Gastrocnemius medialis (tissue), 4 donors: ENCODE results near the gene PLXNA3. TPM values are rescaled to one million over a fixed set of nuclear protein-coding genes. Genes with fewer than 3 reads are reported as not detected.

ENCODE experiments used
- ATAC-seq, 2 donors: fragments of 150-250 bp; one replicate each; pipeline ENCODE4 v1.9.1; 2016
- DNase-seq, 2 donors: peaks; one replicate each; pipeline ENCODE4 v3.0.0-alpha.2; 2019
- H3K27ac ChIP-seq, 4 donors: fragments of 200-600 bp; sonication (generic); 1 replicate in 1 of 4; 2 replicates in 3 of 4; pipeline ENCODE4 v1.5.1; 2016 to 2018; ENCODE audit warnings: mild to moderate bottlenecking in 2 of 4, moderate library complexity in 1 of 4
- H3K27me3 ChIP-seq, 3 donors: fragments of 200-600 bp; sonication (generic) in 2 of 3; 1 replicate in 1 of 3; 2 replicates in 2 of 3; pipeline versions ENCODE4 v1.5.1 to v1.6.0; 2016 to 2019; ENCODE audit warnings: mild to moderate bottlenecking in 1 of 3, moderate library complexity in 1 of 3
- H3K36me3 ChIP-seq, 2 donors: fragments of 200-600 bp; sonication (generic) in 1 of 2; one replicate each; pipeline ENCODE4 v1.5.1; 2017 to 2018
- H3K4me1 ChIP-seq, 2 donors: fragments of 200-600 bp; sonication (generic) in 1 of 2; one replicate each; pipeline ENCODE4 v1.5.1; 2016 to 2017; ENCODE audit warnings: mild to moderate bottlenecking in 2 of 2
- H3K4me3 ChIP-seq, 4 donors: fragments of 200-600 bp; sonication (generic) in 3 of 4; 1 replicate in 1 of 4; 2 replicates in 3 of 4; pipeline ENCODE4 v1.5.1; 2016 to 2019; ENCODE audit warnings: mild to moderate bottlenecking in 2 of 4
- H3K9me3 ChIP-seq, 3 donors: fragments of 200-600 bp; sonication (generic) in 2 of 3; 1 replicate in 1 of 3; 2 replicates in 2 of 3; pipeline ENCODE4 v1.5.1; 2016 to 2019
- CTCF ChIP-seq, 5 experiments: fragments of 450-650 bp in 3 of 5; fragments of 200-600 bp in 2 of 5; sonication (generic) in 2 of 5; IDR thresholded peaks in 4 of 5; conservative IDR thresholded peaks in 1 of 5; 1 replicate in 4 of 5; 2 replicates in 1 of 5; pipeline ENCODE4 v1.5.1; 2016 to 2019; ENCODE audit warnings: antibody characterized with exemption in 5 of 5, mild to moderate bottlenecking in 3 of 5, moderate library complexity in 3 of 5
- POLR2A ChIP-seq, 2 donors: fragments of 450-650 bp; IDR thresholded peaks; one replicate each; pipeline ENCODE4 v1.6.1; 2017; ENCODE audit warnings: antibody characterized with exemption in 2 of 2, mild to moderate bottlenecking in 2 of 2, moderate library complexity in 2 of 2
- in situ Hi-C, 4 donors: fragments of 200-750 bp; cut with MboI; loops; one replicate each; pipeline versions ENCODE4 v1.15.0 to v1.8.0; 2017; ENCODE audit warnings: low sequenced_read_pairs in 4 of 4
- intact Hi-C: fragments of 100-400 bp; cut with DNase I; formaldehyde crosslinking; loops from one replicate; pipeline ENCODE4 v1.15.1; 2023; ENCODE audit warnings: low total_unique reads
- total RNA-seq, 4 donors: library from RNA; depleted of rRNA; stranded (reverse); fragments of >200 nt; gene quantifications; one replicate each; pipeline versions ENCODE4 v1.1.0 to v1.2.3, GENCODE V29; 2016

PLXNA3 gene
- total RNA-seq, 4 donors from 2014 or later: 1.2 to 10.7 (median 2.8) TPM

GRCh38 chrX:154448484-154448883 lies 9.6 kb upstream of the PLXNA3 start:
- ATAC-seq: no peak
- Histone ChIP-seq H3K9me3 (no peaks in the 10 kb centered on the region), H3K4me1 (peaks cover 4 to 6% of the 10 kb centered on the region in 2 donors), H3K27ac (no peak overlapping the region), H3K27me3 (no peaks in the 10 kb centered on the region), H3K36me3 (peaks cover 0 to 27% of the 10 kb centered on the region in 2 donors), H3K4me3 (no peak overlapping the region)
- no peak for TF ChIP-seq CTCF (IDR thresholded peaks at IDR 0.05 in 4 of 5, conservative IDR thresholded peaks at IDR 0.05 in 1 of 5)
- TF ChIP-seq POLR2A (IDR thresholded peaks at IDR 0.05): no peak
- in situ Hi-C loops (no loop called here), intact Hi-C loops (no loop called here)
- no peak for DNase-seq

GRCh38 chrX:154449618-154450017 lies 8.5 kb upstream of the PLXNA3 start:
- in situ Hi-C loops: no loop called here
- intact Hi-C loops: no loop called here
- H3K27ac ChIP-seq: no peak overlapping the region
- no peaks in the 10 kb centered on the region for H3K27me3 ChIP-seq
- no peak for TF ChIP-seq CTCF (IDR thresholded peaks at IDR 0.05 in 4 of 5, conservative IDR thresholded peaks at IDR 0.05 in 1 of 5)
- TF ChIP-seq POLR2A (IDR thresholded peaks at IDR 0.05): no peak
- H3K9me3 ChIP-seq: no peaks in the 10 kb centered on the region
- peaks cover 4 to 5% of the 10 kb centered on the region in 2 donors for H3K4me1 ChIP-seq
- no peak for ATAC-seq
- no peak overlapping the region for H3K4me3 ChIP-seq
- no peak for DNase-seq
- peaks cover 0 to 27% of the 10 kb centered on the region in 2 donors for H3K36me3 ChIP-seq

- H3K36me3 ChIP-seq: peaks cover 0 to 27% of the 10 kb centered on the region in 2 donors
- H3K27ac ChIP-seq: no peak overlapping the region
- TF ChIP-seq CTCF (IDR thresholded peaks at IDR 0.05 in 4 of 5, conservative IDR thresholded peaks at IDR 0.05 in 1 of 5): no peak
- TF ChIP-seq POLR2A (IDR thresholded peaks at IDR 0.05): no peak
- in situ Hi-C loops: no loop called here
- H3K4me3 ChIP-seq: no peak overlapping the region
- H3K4me1 ChIP-seq: peaks cover 0 to under 1% of the 10 kb centered on the region in 2 donors
- no peaks in the 10 kb centered on the region for H3K27me3 ChIP-seq
- DNase-seq: no peak
- H3K9me3 ChIP-seq: no peaks in the 10 kb centered on the region
- intact Hi-C loops: no loop called here
- no peak for ATAC-seq
Measured at GRCh38 chrX:154450312-154450711, 7.8 kb upstream of the PLXNA3 start.

- ATAC-seq: no peak
Measured at GRCh38 chrX:154452823-154453222, 5.3 kb upstream of the PLXNA3 start.

More at GRCh38 chrX:154452823-154453222, 5.3 kb upstream of the PLXNA3 start:
- Histone ChIP-seq H3K4me1 (no peaks in the 10 kb centered on the region), H3K36me3 (peaks cover 0 to 27% of the 10 kb centered on the region in 2 donors), H3K9me3 (no peaks in the 10 kb centered on the region), H3K27me3 (no peaks in the 10 kb centered on the region), H3K27ac (no peak overlapping the region), H3K4me3 (no peak overlapping the region)
- intact Hi-C loops (no loop called here), in situ Hi-C loops (no loop called here)
- DNase-seq: no peak
- TF ChIP-seq POLR2A (IDR thresholded peaks at IDR 0.05) (no peak), CTCF (IDR thresholded peaks at IDR 0.05 in 4 of 5, conservative IDR thresholded peaks at IDR 0.05 in 1 of 5) (no peak)
